Measurements from ENCODE around the gene VSIG8. TPM values are rescaled to one million over a fixed set of nuclear protein-coding genes. Genes with fewer than 3 reads are reported as not detected.

Gene VSIG8
- total and polyA plus RNA-seq, 8 donors = 0.30 to 2.5 TPM; not detected in 6

DNA sequence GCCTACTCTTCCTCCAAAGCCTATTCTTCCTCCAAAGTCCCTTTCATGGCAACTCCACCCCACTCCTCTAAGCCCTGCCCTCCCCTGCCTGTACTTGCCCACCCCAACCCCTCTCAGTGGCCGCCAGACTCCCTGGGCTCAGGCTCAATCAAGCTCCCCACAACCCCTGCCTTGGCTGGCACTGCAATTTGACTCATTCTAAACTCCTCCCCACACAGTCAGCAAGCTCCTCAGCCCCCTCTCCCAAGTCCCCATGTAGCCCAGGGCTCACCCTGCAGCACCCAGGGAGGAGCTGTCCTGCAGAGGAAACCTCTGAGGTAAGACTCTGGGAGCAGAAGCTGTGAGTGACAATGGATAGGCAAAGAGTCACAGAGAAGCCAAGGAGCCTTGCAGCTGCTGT lies 3.6 kb upstream of the VSIG8 start:
- H3K36me3 ChIP-seq = peaks cover 0 to 4% (median 0%) of the 10 kb centered on the region in 4 donors
- no peak overlapping the region for H3K4me3 ChIP-seq
- H3K27me3 ChIP-seq = peaks cover 0 to 15% (median 0%) of the 10 kb centered on the region in 3 donors

DNA sequence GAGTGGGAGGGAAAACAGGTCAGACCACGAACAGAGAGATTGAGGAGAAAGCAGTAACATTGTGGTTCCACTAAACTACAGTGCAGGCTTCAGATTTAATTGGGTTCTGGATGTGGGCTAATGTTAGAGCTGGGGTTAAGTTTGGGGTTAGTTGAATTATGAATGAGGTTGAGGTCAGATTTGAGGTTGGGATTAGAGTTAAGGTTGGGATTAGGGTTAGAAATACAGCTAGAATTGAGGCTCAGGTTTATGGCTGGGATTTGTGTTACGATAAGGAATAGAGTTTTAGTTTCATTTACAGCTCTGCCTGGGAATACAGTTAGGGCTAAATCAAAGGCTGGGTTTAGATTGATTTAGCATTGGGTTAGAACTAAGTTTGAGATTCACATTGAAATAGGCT lies 1.8 kb upstream of the VSIG8 start:
- 71 to 82% (median 75%) methylated on average over 2 of the region's 2 CpGs for WGBS, 5 donors
- intact Hi-C loops (cut with DNase I; ENCODE audit: low total_unique reads) = no loop called here

More for the DNA sequence above, 3.6 kb upstream of the VSIG8 start:
- Histone ChIP-seq H3K27ac (no peak overlapping the region), H3K4me1 (peaks cover 7 to 25% (median 21%) of the 10 kb centered on the region in 4 donors), H3K9me3 (no peaks in the 10 kb centered on the region)
- 61 to 100% (median 79%) methylated on average over 1 of the region's 1 CpG for WGBS, 5 donors
- DNase-seq = no peak
- TF ChIP-seq POLR2AphosphoS5 (IDR thresholded peaks at IDR 0.05) (no peak), EP300 (IDR thresholded peaks at IDR 0.05) (no peak), POLR2A (IDR thresholded peaks at IDR 0.05) (no peak)
- TF ChIP-seq, protein P1, sequence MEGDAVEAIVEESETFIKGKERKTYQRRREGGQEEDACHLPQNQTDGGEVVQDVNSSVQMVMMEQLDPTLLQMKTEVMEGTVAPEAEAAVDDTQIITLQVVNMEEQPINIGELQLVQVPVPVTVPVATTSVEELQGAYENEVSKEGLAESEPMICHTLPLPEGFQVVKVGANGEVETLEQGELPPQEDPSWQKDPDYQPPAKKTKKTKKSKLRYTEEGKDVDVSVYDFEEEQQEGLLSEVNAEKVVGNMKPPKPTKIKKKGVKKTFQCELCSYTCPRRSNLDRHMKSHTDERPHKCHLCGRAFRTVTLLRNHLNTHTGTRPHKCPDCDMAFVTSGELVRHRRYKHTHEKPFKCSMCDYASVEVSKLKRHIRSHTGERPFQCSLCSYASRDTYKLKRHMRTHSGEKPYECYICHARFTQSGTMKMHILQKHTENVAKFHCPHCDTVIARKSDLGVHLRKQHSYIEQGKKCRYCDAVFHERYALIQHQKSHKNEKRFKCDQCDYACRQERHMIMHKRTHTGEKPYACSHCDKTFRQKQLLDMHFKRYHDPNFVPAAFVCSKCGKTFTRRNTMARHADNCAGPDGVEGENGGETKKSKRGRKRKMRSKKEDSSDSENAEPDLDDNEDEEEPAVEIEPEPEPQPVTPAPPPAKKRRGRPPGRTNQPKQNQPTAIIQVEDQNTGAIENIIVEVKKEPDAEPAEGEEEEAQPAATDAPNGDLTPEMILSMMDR (IDR thresholded peaks at IDR 0.05) = no peak
- intact Hi-C loops (cut with DNase I; ENCODE audit: low total_unique reads) = no loop called here

DNA sequence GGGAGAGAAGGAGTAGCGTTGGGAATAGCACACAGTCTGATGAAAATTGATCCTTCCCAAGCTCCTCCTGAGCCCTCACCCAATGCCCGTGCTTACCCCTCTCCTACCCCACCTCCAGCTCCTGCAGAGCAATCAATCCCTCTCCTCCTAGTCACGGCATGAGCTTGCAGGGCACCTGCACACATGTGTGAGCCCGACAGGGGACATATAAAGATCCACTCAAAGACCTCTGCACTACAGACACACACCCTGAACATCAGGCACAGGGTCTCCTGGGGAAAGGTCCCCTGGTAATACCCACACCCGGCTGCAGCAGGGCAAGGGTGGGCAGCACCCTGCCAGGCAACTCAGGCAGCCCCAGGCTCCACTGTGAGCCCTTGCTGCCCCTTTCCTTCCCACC lies 426 bp downstream of the VSIG8 start:
- no peak for TF ChIP-seq EP300 (IDR thresholded peaks at IDR 0.05)
- no peak for TF ChIP-seq POLR2AphosphoS5 (IDR thresholded peaks at IDR 0.05)
- 76 to 92% (median 86%) methylated on average over 4 to 5 of the region's 5 CpGs for WGBS, 5 donors
- no peak overlapping the region for H3K27ac ChIP-seq
- peaks cover 0 to 4% (median 0%) of the 10 kb centered on the region in 4 donors for H3K36me3 ChIP-seq
- DNase-seq = no peak
- H3K4me1 ChIP-seq = peaks cover 0 to 16% (median 3%) of the 10 kb centered on the region in 4 donors
- no peak overlapping the region for H3K4me3 ChIP-seq
- intact Hi-C loops (cut with DNase I; ENCODE audit: low total_unique reads) = no loop called here
- no peaks in the 10 kb centered on the region for H3K9me3 ChIP-seq
- H3K27me3 ChIP-seq = no peaks in the 10 kb centered on the region

More for the DNA sequence above, 1.8 kb upstream of the VSIG8 start:
- Histone ChIP-seq H3K4me3 (no peak overlapping the region), H3K27ac (no peak overlapping the region), H3K4me1 (peaks cover 7 to 33% (median 22%) of the 10 kb centered on the region in 4 donors), H3K27me3 (peaks cover 0 to 2% (median 0%) of the 10 kb centered on the region in 3 donors), H3K9me3 (no peaks in the 10 kb centered on the region), H3K36me3 (peaks cover 0 to 4% (median 0%) of the 10 kb centered on the region in 4 donors)
- TF ChIP-seq POLR2AphosphoS5 (IDR thresholded peaks at IDR 0.05) (no peak), POLR2A (IDR thresholded peaks at IDR 0.05) (no peak), EP300 (IDR thresholded peaks at IDR 0.05) (no peak)
- TF ChIP-seq, protein P1 (IDR thresholded peaks at IDR 0.05) = no peak
- DNase-seq = no peak

DNA sequence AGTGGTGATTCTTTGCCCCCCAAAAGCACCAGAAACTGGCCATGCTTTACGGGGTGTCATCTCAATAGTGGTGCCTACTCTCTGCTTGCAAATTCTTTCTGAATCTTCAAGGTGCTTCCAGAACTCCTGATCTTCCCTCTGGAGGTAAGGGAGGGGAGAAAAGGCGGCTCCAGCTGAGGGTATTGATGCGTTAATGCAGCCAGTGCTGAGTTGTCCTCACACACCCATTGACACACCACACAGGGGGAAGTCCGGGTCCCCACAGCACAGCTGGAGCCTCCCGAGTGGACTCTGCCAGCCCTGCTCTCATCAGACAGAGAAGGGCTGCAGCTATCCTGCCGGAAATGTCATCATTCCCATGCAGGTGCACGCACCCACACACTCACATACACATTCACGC lies 1.2 kb downstream of the VSIG8 start:
- WGBS, 5 donors = 76 to 85% (median 80%) methylated on average over 7 to 8 of the region's 8 CpGs
- intact Hi-C loops (cut with DNase I; ENCODE audit: low total_unique reads) = no loop called here
- Histone ChIP-seq H3K4me1 (peaks cover 0 to 14% (median 2%) of the 10 kb centered on the region in 4 donors), H3K36me3 (peaks cover 0 to 4% (median 0%) of the 10 kb centered on the region in 4 donors), H3K27ac (no peak overlapping the region), H3K27me3 (no peaks in the 10 kb centered on the region), H3K9me3 (no peaks in the 10 kb centered on the region), H3K4me3 (no peak overlapping the region)
- TF ChIP-seq EP300 (IDR thresholded peaks at IDR 0.05) (no peak), POLR2A (IDR thresholded peaks at IDR 0.05) (no peak), POLR2AphosphoS5 (IDR thresholded peaks at IDR 0.05) (no peak)
- TF ChIP-seq, protein P1 (IDR thresholded peaks at IDR 0.05) = no peak
- no peak for DNase-seq

DNA sequence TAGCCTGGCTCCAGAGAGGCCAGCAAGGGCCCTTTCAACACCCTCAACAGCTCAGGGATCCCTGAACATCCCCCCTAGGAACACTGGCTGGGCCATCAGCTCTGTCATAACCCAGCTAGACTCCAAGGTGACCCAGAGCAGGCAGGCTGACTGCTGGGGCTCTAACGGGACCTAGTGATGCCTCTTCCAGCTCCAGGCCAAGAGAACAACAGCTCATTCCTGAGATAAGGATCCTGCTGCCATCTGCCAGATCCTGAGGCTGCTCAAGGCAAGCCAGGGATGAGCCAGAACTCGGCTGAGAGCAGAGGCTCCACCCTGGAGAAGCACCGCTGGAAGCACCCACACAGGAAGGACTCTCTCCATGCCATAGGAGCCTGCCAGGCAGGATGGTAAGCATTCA lies 2.0 kb downstream of the VSIG8 start:
- intact Hi-C loops (cut with DNase I; ENCODE audit: low total_unique reads) = no loop called here
- H3K4me1 ChIP-seq = peaks cover 0 to 16% (median 7%) of the 10 kb centered on the region in 4 donors
- H3K4me3 ChIP-seq = no peak overlapping the region
- H3K9me3 ChIP-seq = no peaks in the 10 kb centered on the region
- DNase-seq = no peak
- no peak overlapping the region for H3K27ac ChIP-seq
- 61 to 73% (median 69%) methylated on average over 3 of the region's 3 CpGs; no CpG with 5 or more reads in 1 of the 5 donors for WGBS, 5 donors
- H3K36me3 ChIP-seq = peaks cover 0 to 4% (median 0%) of the 10 kb centered on the region in 4 donors
- TF ChIP-seq, protein P1 (IDR thresholded peaks at IDR 0.05) = no peak
- TF ChIP-seq EP300 (IDR thresholded peaks at IDR 0.05) = no peak
- TF ChIP-seq POLR2AphosphoS5 (IDR thresholded peaks at IDR 0.05) = no peak
- TF ChIP-seq POLR2A (IDR thresholded peaks at IDR 0.05) = no peak
- H3K27me3 ChIP-seq = no peaks in the 10 kb centered on the region
